GM19467 (cell line): ENCODE results near the gene PRKX.
"Not testable (repeated sequence)": the region's sequence is repeated elsewhere in the genome, so short reads cannot be mapped to it uniquely, and the experiment has no call there.

Experiments
- ATAC-seq: cut with Tn5 transposase; IDR thresholded peaks from one replicate; pipeline ENCODE4 v1.9.1; 2021; ENCODE audit warnings: mild to moderate bottlenecking, moderate library complexity; ENCODE audit not compliant: unreplicated experiment

PRKX gene

GRCh38 chrX:3663576-3664250 is 49.7 kb downstream of the PRKX start:
- not testable (repeated sequence) for ATAC-seq

DNA sequence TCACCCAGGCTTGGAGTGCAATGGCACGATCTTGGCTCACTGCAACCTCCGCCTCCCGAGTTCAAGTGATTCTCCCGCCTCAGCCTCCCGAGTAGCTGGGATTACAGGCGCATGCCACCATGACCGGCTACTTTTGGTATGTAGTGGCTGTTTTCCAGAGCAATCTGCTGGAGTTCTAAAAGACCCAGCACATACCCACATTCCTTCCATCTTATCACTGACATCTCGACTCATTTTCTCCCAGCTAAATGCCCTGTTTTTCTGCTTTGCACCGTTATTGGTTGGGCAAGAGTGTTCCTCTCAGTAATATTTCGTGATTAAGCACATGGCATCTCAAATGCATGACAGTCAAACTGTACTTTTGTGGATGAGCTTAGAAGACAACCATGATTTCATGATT is 53.7 kb downstream of the PRKX start:
- ATAC-seq = no peak

DNA sequence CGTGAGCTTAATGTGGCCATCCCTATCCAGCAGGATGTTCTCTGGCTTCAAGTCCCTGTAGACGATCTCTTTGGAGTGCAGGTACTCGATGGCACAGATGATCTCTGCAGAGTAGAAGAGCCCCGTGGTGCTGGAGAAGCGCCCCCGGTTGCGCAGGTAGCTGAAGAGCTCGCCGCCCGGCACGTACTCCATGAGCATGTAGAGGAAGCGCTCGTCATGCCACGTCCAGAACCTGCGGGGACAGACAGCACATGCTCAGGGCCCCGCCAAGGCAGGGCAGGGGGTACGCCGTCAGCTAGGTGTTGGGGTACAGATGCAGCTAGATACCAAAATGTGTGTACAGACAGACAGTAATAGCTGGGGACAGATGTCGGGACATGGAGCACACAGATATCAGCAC is 58.3 kb downstream of the PRKX start:
- ATAC-seq = no peak

DNA sequence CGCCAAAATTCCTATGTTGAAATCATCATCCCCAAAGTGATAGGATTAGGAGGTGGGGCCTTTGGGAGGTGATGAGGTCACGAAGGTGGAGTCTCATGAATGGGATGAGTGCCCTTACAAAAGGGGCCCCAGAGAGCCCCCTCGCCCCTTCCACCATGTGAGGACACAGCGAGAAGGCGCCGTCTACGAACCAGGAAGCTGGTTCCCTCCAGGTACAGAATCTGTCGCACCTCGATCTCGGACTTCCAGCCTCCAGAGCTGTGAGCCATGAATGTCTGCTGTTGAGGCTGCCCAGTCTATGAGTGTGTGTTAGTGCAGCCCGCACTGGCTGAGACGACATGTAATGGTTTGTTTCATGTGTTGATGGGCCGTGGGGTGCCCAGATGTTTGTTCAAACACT is 60.3 kb downstream of the PRKX start:
- no peak for ATAC-seq

GRCh38 chrX:3651277-3651676 is 62.2 kb downstream of the PRKX start:
- ATAC-seq = no peak

DNA sequence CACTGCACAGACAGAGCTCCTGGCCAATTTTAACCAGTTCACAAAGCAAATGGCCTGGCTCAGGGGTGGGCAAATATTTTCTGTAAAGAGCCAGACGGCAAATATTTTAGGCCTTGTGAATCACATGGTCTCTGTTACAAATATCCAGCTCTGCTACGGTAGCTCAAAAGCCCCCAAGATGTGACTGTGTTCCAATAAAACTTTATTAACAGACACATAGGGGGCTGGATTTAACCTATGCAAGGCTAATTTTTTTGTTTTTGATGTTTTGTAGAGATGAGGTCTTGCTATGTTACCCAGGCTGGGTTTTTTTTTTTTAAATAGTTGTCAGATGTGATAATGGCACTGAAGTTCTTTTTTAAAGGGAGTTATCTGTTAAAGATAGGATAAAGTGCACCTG is 65.4 kb downstream of the PRKX start:
- no peak for ATAC-seq

GRCh38 chrX:3639858-3640631 is 73.4 kb downstream of the PRKX start:
- ATAC-seq = not testable (repeated sequence)

- no peak for ATAC-seq
Observed at GRCh38 chrX:3639236-3639635, 74.2 kb downstream of the PRKX start.

DNA sequence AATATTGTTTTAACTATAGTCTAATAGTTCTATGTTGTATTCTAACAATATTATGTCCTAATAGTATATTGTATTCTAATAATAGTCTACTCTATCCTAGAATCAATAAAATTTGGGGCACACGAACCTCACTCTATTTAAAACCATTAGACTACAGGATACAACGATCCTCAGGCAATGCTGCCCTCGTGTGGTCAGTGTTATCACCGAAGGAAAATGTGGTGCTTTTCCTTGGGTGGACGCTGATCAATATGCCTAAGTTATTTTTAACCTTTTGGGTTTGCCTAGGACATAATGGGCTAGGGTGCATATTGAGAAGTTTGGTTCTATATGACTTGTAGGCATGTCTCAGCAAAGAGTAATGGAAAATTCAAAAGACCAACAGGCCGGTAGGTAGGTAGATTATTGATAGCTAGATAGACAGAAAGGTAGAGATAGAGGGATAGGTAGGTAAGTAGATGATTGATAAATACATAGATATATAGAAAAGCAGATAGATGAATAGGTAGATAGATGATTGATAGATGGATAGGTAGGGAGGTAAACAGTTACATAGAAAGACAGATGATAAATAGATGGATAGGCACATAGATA is 75.1 kb downstream of the PRKX start:
- peak; percentile 67 for ATAC-seq

- ATAC-seq = no peak
Observed at GRCh38 chrX:3636803-3637202, 76.6 kb downstream of the PRKX start.

- ATAC-seq = no peak
Observed at GRCh38 chrX:3631196-3631595, 82.3 kb downstream of the PRKX start.

- ATAC-seq = no peak
Observed at GRCh38 chrX:3627594-3627993, 85.9 kb downstream of the PRKX start.

GRCh38 chrX:3621414-3621813 is 92.0 kb downstream of the PRKX start:
- no peak for ATAC-seq

- ATAC-seq = not testable (repeated sequence)
Observed at GRCh38 chrX:3611744-3612143, 101.7 kb downstream of the PRKX start.

DNA sequence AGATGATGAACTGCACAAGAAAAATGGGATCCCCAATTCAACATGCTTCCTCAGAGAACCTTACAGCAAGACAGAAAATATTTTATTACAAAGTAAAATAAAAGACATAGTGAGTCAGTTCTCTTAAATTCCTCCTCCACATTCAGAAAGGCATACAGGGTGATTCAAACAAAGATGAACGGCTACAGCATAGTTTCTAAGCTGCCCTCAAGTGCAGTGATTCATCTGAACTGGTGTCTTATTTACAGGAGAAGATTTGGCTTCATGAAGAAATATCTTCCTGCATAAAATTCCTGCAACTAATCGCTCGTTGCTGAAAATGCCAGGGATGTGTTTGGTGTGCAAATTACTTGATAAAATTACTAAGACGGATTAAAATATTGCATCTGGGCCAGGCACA is 103.6 kb downstream of the PRKX start:
- ATAC-seq = no peak

DNA sequence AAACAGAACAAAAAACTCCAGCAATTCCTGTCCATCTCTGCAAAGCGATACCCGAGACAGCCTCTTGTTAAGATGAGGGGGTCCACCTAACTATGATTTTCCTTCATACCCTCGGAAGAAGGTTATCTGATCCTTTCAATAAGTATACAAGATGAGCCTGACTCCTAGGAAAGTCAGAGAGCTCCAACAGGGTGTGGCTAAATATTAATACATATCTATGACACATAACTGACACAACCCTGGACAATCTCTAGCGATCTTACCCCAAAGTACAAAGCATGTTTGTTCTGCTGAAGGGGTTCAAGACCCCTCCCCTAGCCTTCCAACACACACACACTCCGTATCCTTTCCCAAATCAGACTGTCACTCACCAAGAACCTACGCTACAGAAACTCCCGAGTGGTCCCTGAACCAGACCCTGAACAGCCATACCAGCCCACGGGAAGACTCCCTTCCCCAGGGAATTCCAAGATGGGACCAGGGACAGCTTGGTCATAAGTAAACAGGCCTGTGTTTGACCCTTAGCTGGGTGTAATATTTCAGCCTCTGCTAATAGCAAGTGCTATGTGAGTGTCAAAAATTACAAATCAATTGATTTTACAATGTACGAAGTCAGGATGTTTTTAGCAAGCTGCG is 110.3 kb downstream of the PRKX start:
- no peak for ATAC-seq

DNA sequence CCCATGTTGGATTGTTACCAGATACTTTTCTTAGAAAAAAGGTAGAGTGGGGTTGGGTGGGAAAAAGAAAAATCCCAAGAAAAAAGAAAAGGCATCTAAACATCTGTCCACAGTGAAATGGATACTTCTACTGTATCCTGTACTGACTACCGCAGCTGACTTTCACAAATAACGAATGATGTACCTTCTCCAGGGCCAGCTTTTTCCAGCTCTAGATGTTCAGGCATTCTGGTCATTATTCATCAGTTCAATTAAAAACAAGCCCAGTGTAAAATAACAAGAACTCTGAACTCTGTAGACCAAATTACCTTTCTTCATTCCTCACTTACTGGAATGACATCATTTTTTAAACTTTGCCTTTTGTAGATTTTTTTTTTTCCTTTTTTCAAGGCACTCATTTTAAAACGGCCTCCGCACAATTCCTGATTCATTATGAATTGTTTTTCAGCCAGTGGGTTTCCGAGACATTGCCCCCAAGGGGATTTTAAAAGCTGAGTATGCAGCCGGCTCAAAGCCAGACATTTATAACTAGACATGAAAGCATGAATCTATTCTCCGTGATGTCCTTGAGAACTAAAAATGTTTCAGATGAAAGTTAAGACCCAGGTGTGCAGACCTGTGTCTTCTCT is 113.5 kb downstream of the PRKX start:
- ATAC-seq = no peak

DNA sequence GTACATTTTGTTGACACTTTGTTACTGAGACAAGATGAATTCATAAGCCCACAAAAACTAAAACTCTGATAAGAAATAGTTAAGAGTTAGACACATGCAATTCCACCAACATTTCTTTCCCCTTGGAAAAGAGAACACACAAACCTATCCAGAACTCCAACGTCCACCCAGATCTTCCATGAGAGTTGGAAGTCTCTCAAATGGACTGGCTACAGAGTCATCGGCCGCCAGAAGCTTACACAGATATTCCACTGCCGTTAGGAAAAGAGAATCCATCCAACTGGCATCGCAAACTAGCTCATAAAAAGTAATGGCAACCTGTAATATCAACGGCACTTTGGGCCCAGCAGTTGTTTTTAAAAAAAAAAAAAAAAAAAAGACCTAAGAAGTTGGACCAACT is 114.7 kb downstream of the PRKX start:
- ATAC-seq = no peak

DNA sequence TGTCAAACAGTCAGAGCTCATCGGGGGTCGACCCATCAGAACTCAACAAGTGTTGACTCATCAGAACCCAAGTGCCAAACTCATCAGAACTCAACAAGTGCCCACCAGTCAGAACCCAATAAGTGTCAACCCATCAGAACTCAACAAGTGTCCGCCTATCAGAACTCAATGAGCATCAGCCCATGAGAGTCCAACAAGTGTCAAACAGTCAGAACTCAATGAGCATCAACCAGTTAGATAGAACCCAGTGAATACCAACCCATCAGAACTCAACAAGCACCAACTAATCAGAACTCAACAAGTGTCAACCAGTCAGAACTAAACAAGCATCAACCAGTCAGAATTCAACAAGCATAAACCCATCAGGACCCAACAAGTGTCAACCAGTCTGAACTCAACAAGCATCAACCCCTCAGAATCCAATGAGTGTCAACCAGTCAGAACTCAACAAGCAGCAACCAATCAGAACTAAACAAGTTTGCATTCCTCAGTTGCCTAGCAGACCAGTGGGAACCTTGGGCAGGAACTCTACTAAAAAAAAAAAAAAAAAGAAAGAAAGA is 115.3 kb downstream of the PRKX start:
- ATAC-seq = no peak

DNA sequence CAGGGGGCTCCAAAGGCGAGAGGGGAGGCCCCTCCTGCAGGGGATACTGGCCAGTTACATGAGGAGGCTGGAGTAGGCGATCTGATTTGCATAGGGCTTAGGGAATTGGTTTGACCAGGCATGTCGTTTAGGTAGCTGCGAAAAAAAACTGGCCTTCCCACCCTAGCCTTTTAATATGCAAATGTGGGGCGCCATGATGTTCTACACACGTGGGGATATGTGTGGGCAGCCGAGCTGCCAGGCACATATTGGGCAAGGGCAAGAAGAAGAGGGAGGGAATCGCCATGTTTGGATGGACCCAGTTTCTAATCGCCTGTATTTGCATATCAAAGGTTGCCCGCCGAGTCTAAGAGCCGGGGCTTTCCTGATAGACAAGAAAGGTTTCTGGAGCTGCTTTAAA is 121.3 kb downstream of the PRKX start:
- ATAC-seq = no peak

DNA sequence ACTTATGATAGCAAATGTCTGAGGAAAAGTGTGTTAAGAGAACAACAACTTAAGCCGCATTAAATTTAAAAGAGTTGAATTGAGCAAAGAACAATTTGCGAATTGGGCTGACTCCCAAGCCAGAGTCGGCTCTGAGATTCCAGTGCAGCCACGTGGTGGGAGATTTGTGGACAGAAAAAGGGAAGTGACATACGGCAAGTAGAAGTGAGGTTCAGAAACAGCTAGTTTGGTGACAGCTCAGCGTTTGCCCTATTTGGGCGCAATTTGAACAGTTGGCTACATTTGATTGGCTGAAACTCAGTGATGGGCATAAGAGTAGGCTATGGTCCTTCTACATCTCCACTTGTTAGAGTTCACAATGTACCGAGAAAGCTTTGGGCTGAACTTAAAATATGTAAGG is 124.0 kb downstream of the PRKX start:
- no peak for ATAC-seq
